DND-41 (cell line): Measurements from ENCODE around the gene HOXB7.

Experiments
- ATAC-seq: fragments of 200-7000 bp; cut with Tn5 transposase; 3 replicates; pipeline ENCODE4 v1.9.1; 2021; ENCODE audit warnings: low read depth; ENCODE audit not compliant: insufficient read depth
- DNase-seq: peaks from one replicate; pipeline ENCODE4 v3.0.0-alpha.2; 2020
- H2AFZ ChIP-seq: 2 replicates; pipeline ENCODE4 v1.6.0; 2012; ENCODE audit warnings: low read depth, low read length
- H3K27ac ChIP-seq: 2 replicates; pipeline ENCODE4 v1.5.1; 2012; ENCODE audit warnings: low read length, inconsistent platforms
- H3K27me3 ChIP-seq: fragments of 200-600 bp; sonication (generic); 2 replicates; pipeline ENCODE4 v1.6.0; 2012; ENCODE audit warnings: low read length, mild to moderate bottlenecking, inconsistent platforms; ENCODE audit not compliant: insufficient read depth, poor library complexity
- H3K36me3 ChIP-seq: 2 replicates; pipeline ENCODE4 v1.5.1; 2012; ENCODE audit warnings: low read length, inconsistent platforms; ENCODE audit not compliant: insufficient read depth
- H3K4me1 ChIP-seq: 2 replicates; pipeline ENCODE4 v1.5.1; 2012; ENCODE audit warnings: mild to moderate bottlenecking, low read length; ENCODE audit not compliant: insufficient read depth
- H3K4me2 ChIP-seq: 2 replicates; pipeline ENCODE4 v1.6.0; 2012; ENCODE audit warnings: mild to moderate bottlenecking, moderate library complexity, low read length, inconsistent platforms; ENCODE audit not compliant: insufficient read depth
- H3K4me3 ChIP-seq, 2 experiments: fragments of 200-600 bp in 1 of 2; shearing (Covaris generic) in 1 of 2; 2 replicates each; pipeline ENCODE4 v1.5.1; 2012 to 2016; ENCODE audit warnings: inconsistent platforms in 2 of 2, low read length in 2 of 2, mild to moderate bottlenecking in 2 of 2, low read depth in 1 of 2, moderate library complexity in 1 of 2
- H3K79me2 ChIP-seq: 2 replicates; pipeline ENCODE4 v1.6.0; 2012; ENCODE audit warnings: low read length, inconsistent platforms; ENCODE audit not compliant: insufficient read depth
- H3K9ac ChIP-seq: 2 replicates; pipeline ENCODE4 v1.6.0; 2012; ENCODE audit warnings: low read depth, mild to moderate bottlenecking, inconsistent platforms, low read length, moderate library complexity
- H3K9me3 ChIP-seq: 2 replicates; pipeline ENCODE4 v1.5.1; 2012; ENCODE audit warnings: low read length, moderate library complexity, mild to moderate bottlenecking, inconsistent platforms; ENCODE audit not compliant: insufficient read depth, severe bottlenecking
- H4K20me1 ChIP-seq: 2 replicates; pipeline ENCODE4 v1.6.0; 2012; ENCODE audit warnings: low read length; ENCODE audit not compliant: insufficient read depth
- EZH2 ChIP-seq: IDR thresholded peaks from 3 replicates; pipeline ENCODE4 v1.6.1; 2012; ENCODE audit warnings: borderline replicate concordance, low read depth, mild to moderate bottlenecking, moderate library complexity, low read length, inconsistent platforms; ENCODE audit not compliant: severe bottlenecking
- TF ChIP-seq, protein P1 (sequence below): IDR thresholded peaks from 2 replicates; pipeline ENCODE4 v1.5.1; 2012; ENCODE audit warnings: borderline replicate concordance, low read length, moderate library complexity, mild to moderate bottlenecking; ENCODE audit not compliant: poor library complexity, severe bottlenecking; ENCODE audit errors: extremely low read depth

HOXB7 gene

DNA sequence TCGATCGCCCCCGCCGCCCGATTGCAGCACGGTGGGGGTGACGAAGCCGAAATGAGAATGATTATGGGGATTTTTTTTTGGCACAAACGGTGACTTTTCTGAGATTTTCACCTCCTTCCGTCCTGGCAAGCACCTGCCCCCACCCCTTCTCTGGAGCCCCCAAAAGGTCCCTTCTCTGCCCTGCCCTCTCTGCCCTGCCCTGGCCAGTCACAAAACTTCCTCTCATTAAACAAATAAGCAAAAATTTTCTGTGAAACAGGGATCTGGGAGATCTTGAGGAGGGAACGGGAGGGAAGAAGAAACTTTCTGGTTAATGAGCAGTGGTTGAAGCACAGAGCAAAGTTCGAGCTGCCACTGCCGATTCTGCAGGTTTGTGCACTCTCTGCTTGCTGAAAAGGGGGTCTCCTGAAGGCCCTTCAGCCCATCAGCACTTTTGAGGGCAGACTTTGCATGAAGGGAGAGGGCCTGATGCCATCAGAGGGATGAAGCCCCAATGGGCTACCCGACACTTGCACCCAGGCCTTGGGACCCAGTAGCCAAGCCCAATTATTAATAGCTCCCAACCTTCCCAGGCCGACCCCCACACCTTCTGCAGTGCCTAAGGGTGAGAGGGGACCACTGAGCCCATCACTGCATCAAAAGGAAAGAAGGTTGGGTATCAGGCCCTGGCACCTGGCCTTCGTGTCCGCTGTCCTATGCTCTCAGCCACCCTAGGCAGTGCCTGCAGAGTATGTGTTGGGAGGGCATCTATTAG lies 5.3 kb upstream of the HOXB7 start:
- Histone ChIP-seq H3K36me3 (no peaks in the 10 kb centered on the region), H3K27ac (no peak overlapping the region), H3K4me1 (no peaks in the 10 kb centered on the region), H2AFZ (no peak overlapping the region), H3K27me3 (peaks cover 32% of the 10 kb centered on the region), H3K4me3 (no peak overlapping the region), H3K4me2 (no peak overlapping the region), H3K9me3 (no peaks in the 10 kb centered on the region), H4K20me1 (peaks cover 6% of the 10 kb centered on the region; the same call in 1 of the 2 replicates), H3K79me2 (no peaks in the 10 kb centered on the region), H3K9ac (no peak overlapping the region)
- DNase-seq: no peak
- TF ChIP-seq, protein P1, sequence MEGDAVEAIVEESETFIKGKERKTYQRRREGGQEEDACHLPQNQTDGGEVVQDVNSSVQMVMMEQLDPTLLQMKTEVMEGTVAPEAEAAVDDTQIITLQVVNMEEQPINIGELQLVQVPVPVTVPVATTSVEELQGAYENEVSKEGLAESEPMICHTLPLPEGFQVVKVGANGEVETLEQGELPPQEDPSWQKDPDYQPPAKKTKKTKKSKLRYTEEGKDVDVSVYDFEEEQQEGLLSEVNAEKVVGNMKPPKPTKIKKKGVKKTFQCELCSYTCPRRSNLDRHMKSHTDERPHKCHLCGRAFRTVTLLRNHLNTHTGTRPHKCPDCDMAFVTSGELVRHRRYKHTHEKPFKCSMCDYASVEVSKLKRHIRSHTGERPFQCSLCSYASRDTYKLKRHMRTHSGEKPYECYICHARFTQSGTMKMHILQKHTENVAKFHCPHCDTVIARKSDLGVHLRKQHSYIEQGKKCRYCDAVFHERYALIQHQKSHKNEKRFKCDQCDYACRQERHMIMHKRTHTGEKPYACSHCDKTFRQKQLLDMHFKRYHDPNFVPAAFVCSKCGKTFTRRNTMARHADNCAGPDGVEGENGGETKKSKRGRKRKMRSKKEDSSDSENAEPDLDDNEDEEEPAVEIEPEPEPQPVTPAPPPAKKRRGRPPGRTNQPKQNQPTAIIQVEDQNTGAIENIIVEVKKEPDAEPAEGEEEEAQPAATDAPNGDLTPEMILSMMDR: no peak
- TF ChIP-seq EZH2: no peak
- no peak for ATAC-seq

DNA sequence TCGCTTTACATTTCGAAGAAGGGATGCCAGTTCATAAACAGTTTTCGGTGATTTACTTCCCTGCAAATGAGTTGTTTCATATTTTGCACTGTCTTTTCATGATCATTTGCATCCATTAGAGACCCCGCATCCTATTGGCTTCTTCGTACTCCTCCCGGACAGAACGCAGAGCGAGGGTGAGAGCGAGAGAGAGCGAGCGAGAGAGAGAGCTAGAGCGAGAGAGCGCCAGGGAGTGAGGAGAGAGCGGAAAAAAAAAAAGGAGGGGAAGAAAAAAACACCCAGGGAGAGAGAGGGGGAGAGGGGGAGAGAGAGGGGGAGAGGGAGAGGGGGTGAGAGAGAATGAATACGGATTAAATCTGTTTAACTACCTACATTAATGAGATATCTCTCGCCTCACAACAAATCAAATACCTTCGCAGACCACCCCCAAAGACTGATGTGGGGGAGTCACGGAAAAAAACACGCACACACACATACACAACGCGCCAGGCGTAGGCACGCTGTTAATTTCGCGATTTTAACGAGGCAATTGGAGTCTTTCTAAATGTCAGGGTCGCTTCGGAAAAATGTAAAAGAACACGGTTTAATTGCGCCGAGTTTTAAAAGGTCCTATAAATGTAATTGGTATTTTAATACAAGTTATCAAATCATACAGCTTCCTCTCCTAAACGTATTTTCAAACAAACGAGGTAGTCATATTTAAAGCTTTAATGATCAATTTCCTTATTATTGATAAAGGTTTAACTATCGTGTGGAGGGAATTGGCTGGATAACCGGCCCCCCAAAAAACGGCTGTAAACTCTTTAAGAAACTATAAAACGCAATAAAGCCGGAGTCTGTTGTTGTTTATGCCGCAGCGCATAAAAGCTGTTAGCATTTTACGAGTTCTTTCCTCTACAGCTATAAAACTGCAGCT lies 4.5 kb upstream of the HOXB7 start, which contains the start of gene HOXB8:
HOXB8 (minus strand) TSS at position 246 of the 916 bp plus-strand sequence. CDS start 588 bp downstream, outside the sequence.
- Histone ChIP-seq H3K36me3 (no peaks in the 10 kb centered on the region), H3K79me2 (no peaks in the 10 kb centered on the region), H3K9me3 (no peaks in the 10 kb centered on the region), H3K9ac (no peak within 1 kb of the TSS), H3K4me1 (no peaks in the 10 kb centered on the region), H2AFZ (no peak within 1 kb of the TSS), H3K4me3 (no peak within 1 kb of the TSS), H3K4me2 (no peak within 1 kb of the TSS), H3K27ac (no peak within 1 kb of the TSS), H4K20me1 (peaks cover 6% of the 10 kb centered on the region; the same call in 1 of the 2 replicates), H3K27me3 (peaks cover 32% of the 10 kb centered on the region)
- DNase-seq (no peak), ATAC-seq (no peak)
- no peak for TF ChIP-seq EZH2
- TF ChIP-seq, protein P1: no peak

DNA sequence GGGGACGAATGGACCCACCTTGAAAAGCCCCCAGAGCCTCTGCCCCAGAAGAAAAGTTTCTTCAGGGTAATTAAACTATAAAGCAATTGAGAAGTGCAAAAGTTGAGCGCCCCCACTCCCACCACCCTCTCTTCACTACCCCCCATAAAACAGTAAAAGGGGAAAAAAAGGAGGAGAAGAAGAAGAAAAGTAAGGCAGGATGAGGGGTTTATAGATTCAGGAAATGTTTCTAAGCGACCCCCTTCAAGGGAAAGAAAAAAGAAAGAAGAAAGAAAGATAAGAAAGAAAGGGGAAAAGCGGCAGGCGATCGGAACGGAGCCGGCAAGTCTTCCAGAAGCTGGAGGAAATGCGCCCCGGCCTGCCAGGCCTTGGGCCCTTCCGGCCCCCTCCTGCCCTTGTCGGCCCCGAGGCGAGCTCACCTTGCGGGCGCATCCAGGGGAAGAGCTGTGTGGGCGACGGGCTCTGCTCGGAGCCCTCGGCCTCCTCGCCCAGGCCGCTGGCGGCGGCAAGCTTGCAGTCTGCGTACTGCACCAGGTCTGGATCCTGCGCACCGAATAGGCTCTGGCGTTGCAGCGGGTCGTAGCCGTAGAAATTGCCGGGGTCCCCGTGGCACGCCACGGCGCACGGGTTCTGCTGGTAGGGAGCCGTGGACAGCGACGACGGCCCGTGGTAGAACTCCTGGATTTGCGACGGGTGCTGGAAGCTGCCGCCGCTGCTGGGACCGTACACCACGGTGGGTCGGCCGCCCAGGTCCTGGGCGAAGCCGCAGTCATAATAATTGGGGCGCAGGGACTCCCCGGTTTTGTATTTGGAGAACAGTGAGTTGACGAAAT lies 3.3 kb upstream of the HOXB7 start:
- H3K9ac ChIP-seq: no peak overlapping the region
- H3K9me3 ChIP-seq: no peaks in the 10 kb centered on the region
- no peaks in the 10 kb centered on the region for H3K36me3 ChIP-seq
- H3K79me2 ChIP-seq: no peaks in the 10 kb centered on the region
- H2AFZ ChIP-seq: no peak overlapping the region
- ATAC-seq: no peak
- peaks cover 6% of the 10 kb centered on the region; the same call in 1 of the 2 replicates for H4K20me1 ChIP-seq
- no peaks in the 10 kb centered on the region for H3K4me1 ChIP-seq
- H3K4me3 ChIP-seq: no peak overlapping the region
- H3K27me3 ChIP-seq: peaks cover 30% of the 10 kb centered on the region
- no peak for DNase-seq
- TF ChIP-seq, protein P1: no peak
- no peak for TF ChIP-seq EZH2
- no peak overlapping the region for H3K27ac ChIP-seq
- H3K4me2 ChIP-seq: no peak overlapping the region
